H1 (cell line): ENCODE measurements around the gene DKC1.

Source experiments
- HDAC6 ChIP-seq: IDR thresholded peaks from one replicate; pipeline ENCODE4 v1.7.1; 2012; ENCODE audit warnings: low read depth, mild to moderate bottlenecking, inconsistent platforms, low read length, moderate library complexity
- YY1 ChIP-seq: IDR thresholded peaks from 2 replicates; pipeline ENCODE4 v1.6.1; 2011; ENCODE audit warnings: low read depth, mild to moderate bottlenecking, low read length

GRCh38 chrX:154822029-154822428, 59.4 kb downstream of the DKC1 start:
- TF ChIP-seq HDAC6 (no peak), YY1 (no peak)
